Uterus (tissue), 2 donors: ENCODE results near the gene CBFA2T3.

Experiments used
- CTCF ChIP-seq, 4 experiments: fragments of 200-600 bp in 2 of 4; fragments of 450-650 bp in 2 of 4; sonication (generic) in 2 of 4; IDR thresholded peaks; one replicate each; pipeline ENCODE4 v1.5.1; 2016 to 2019; ENCODE audit warnings: antibody characterized with exemption in 4 of 4, mild to moderate bottlenecking in 2 of 4, moderate library complexity in 1 of 4
- POLR2A ChIP-seq, 2 donors: fragments of 450-650 bp; IDR thresholded peaks; one replicate each; pipeline ENCODE4 v1.6.1; 2016; ENCODE audit warnings: antibody characterized with exemption in 2 of 2, mild to moderate bottlenecking in 1 of 2, moderate library complexity in 1 of 2

DNA sequence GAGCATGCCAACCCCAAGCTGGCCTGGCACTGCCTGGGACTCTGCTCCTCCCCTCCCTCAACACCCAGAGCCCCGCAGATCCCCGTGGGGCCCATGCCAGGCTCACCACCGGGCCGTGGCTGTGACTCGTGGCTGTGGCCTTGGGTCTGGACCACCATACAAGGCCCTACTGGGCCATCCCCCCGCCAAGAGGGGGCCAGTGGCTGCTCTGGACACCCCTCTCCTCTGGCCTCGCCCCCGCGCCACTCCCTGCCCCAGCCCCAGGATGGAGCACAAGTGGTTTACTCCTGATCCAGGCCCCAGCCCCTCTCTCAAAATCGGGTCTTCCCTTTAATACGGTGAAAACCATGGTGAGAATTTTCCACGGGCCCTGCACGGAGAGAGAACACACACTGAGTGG, 113.6 kb downstream of the CBFA2T3 start:
- TF ChIP-seq CTCF (IDR thresholded peaks at IDR 0.05) (no peak), POLR2A (IDR thresholded peaks at IDR 0.05) (no peak)
